SK-N-SH treated with all-trans-retinoic acid at 6 μM for 48 hours (cell line): ENCODE results near the gene MAPK8IP3.

Experiments
- BACH2 ChIP-seq: fragments of 250-450 bp; sonication (Bioruptor Pico); IDR thresholded peaks from 2 replicates; pipeline ENCODE4 v1.9.0; 2021; ENCODE audit warnings: mild to moderate bottlenecking, borderline replicate concordance
- ESRRG ChIP-seq: fragments of 250-450 bp; sonication (Bioruptor Pico); IDR thresholded peaks from 2 replicates; pipeline ENCODE4 v1.6.1; 2021; ENCODE audit warnings: mild to moderate bottlenecking
- PATZ1 ChIP-seq: fragments of 250-450 bp; sonication (Bioruptor Pico); IDR thresholded peaks from 2 replicates; pipeline ENCODE4 v1.8.0; 2020; ENCODE audit warnings: mild to moderate bottlenecking, moderate library complexity, borderline replicate concordance
- RARB ChIP-seq: fragments of 250-450 bp; sonication (Bioruptor Pico); IDR thresholded peaks from 2 replicates; pipeline ENCODE4 v1.8.0; 2021; ENCODE audit warnings: mild to moderate bottlenecking, moderate library complexity
- TCF4 ChIP-seq: fragments of 250-450 bp; sonication (Bioruptor Pico); IDR thresholded peaks from 2 replicates; pipeline ENCODE4 v1.8.0; 2021; ENCODE audit warnings: mild to moderate bottlenecking, moderate library complexity, borderline replicate concordance
- TOX ChIP-seq: fragments of 250-450 bp; sonication (Bioruptor Pico); IDR thresholded peaks from 2 replicates; pipeline ENCODE4 v1.8.0; 2021; ENCODE audit warnings: mild to moderate bottlenecking, moderate library complexity, borderline replicate concordance
- ZFP3 ChIP-seq: fragments of 250-450 bp; sonication (Bioruptor Pico); IDR thresholded peaks from 2 replicates; pipeline ENCODE4 v1.5.0; 2020; ENCODE audit warnings: mild to moderate bottlenecking, moderate library complexity
- ZFP30 ChIP-seq: fragments of 450-650 bp; formaldehyde crosslinking; IDR thresholded peaks from 2 replicates; pipeline ENCODE4 v1.5.0; 2022; ENCODE audit warnings: mild to moderate bottlenecking, moderate library complexity
- ZNF565 ChIP-seq: fragments of 450-650 bp; formaldehyde crosslinking; conservative IDR thresholded peaks from 2 replicates; pipeline ENCODE4 v1.5.0; 2020; ENCODE audit warnings: low read depth, mild to moderate bottlenecking, moderate library complexity
- ZNF8 ChIP-seq: fragments of 450-650 bp; formaldehyde crosslinking; IDR thresholded peaks from 2 replicates; pipeline ENCODE4 v1.5.0; 2020; ENCODE audit warnings: mild to moderate bottlenecking, moderate library complexity
- TF ChIP-seq, protein P1 (sequence below): fragments of 250-450 bp; sonication (Bioruptor Pico); IDR thresholded peaks from 2 replicates; pipeline ENCODE4 v1.8.0; 2021; ENCODE audit warnings: low read depth, mild to moderate bottlenecking, moderate library complexity, borderline replicate concordance
- TF ChIP-seq, protein P2 (sequence below): fragments of 250-450 bp; sonication (Bioruptor Pico); IDR thresholded peaks from 2 replicates; pipeline ENCODE4 v1.5.1; 2020; ENCODE audit warnings: low read depth, mild to moderate bottlenecking, moderate library complexity

DNA sequence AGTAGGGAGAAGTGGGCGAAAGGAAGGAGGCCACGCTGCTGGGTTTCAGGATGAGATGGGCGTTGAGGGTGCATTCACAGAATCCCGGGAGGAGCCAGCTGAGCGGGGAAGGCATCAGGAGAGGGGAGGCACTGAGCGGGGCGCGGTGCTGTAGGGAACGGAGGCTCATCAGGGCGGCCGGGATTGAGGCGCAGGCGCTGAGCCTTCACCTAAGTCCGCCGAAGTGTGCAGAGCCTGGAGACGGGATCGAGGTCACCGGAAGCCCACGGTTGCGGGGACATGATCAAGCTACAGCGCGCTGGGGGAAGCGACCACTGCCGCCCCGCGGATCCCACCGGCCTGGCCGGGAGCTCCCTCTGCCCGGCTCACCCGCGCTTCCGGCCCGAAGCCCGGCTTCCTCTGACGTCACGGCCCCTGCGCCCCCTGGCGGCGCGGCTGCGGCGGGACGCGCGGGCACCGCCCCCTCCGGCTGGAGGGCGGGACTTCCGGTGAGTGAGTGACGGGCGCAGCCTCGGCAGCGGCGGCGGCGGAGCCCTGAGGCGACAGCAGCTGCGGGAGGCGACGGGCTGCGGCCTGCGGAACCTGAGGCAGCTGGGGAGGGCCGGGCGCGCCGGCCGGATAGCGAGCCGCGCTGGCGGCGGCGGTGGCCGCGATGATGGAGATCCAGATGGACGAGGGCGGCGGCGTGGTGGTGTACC, at the start of gene MAPK8IP3:
- TF ChIP-seq TCF4 (no peak), TOX (no peak), ZFP30 (CRISPR knock-in tag) (no peak), BACH2 (CRISPR knock-in tag) (no peak), RARB (CRISPR knock-in tag) (no peak), ZNF8 (CRISPR knock-in tag) (no peak), ZNF565 (no peak), ZFP3 (CRISPR knock-in tag) (peak; percentile 85), ESRRG (CRISPR knock-in tag) (0 out of 2 replicates have a peak, but pooled peaks have one; percentile 44), PATZ1 (CRISPR knock-in tag) (no peak)
- TF ChIP-seq, protein P1, sequence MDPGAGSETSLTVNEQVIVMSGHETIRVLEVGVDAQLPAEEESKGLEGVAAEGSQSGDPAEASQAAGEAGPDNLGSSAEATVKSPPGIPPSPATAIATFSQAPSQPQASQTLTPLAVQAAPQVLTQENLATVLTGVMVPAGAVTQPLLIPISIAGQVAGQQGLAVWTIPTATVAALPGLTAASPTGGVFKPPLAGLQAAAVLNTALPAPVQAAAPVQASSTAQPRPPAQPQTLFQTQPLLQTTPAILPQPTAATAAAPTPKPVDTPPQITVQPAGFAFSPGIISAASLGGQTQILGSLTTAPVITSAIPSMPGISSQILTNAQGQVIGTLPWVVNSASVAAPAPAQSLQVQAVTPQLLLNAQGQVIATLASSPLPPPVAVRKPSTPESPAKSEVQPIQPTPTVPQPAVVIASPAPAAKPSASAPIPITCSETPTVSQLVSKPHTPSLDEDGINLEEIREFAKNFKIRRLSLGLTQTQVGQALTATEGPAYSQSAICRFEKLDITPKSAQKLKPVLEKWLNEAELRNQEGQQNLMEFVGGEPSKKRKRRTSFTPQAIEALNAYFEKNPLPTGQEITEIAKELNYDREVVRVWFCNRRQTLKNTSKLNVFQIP (CRISPR knock-in tag): no peak
- TF ChIP-seq, protein P2, sequence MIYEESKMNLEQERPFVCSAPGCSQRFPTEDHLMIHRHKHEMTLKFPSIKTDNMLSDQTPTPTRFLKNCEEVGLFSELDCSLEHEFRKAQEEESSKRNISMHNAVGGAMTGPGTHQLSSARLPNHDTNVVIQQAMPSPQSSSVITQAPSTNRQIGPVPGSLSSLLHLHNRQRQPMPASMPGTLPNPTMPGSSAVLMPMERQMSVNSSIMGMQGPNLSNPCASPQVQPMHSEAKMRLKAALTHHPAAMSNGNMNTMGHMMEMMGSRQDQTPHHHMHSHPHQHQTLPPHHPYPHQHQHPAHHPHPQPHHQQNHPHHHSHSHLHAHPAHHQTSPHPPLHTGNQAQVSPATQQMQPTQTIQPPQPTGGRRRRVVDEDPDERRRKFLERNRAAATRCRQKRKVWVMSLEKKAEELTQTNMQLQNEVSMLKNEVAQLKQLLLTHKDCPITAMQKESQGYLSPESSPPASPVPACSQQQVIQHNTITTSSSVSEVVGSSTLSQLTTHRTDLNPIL (CRISPR knock-in tag): no peak
